GM18858 (cell line): ENCODE data around the gene PAGE3.

Experiments
- ATAC-seq: cut with Tn5 transposase; IDR thresholded peaks from one replicate; pipeline ENCODE4 v1.9.1; 2021; ENCODE audit not compliant: unreplicated experiment

The PAGE3 gene, protein sequence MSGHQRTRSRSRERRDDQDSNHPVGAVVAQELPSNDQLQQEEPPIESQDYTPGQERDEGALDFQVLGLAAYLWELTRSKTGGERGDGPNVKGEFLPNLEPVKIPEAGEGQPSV

DNA sequence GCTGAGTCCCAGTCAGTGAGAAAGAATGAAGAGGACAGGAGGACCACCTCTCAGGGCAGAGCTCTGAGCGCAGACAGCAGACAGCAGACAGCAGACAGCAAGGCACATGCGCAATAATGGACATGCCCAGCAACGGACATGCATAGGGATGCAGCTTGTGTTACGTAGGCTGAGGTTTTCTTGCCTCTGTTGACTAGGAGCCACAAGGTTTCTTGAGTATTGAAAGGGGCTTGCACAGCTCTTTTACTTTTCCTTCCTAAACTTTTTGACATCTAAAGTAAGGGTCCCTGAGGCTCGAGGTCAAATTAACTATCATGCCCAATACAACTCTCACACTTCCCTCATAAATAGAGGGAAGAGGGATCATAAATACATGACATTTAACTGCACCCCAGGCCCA, at the start of gene PAGE3:
TSS of gene PAGE3 (minus strand) at position 101 of the 400 bp plus-strand sequence. CDS start 1,013 bp downstream, outside the sequence.
- ATAC-seq: no peak

DNA sequence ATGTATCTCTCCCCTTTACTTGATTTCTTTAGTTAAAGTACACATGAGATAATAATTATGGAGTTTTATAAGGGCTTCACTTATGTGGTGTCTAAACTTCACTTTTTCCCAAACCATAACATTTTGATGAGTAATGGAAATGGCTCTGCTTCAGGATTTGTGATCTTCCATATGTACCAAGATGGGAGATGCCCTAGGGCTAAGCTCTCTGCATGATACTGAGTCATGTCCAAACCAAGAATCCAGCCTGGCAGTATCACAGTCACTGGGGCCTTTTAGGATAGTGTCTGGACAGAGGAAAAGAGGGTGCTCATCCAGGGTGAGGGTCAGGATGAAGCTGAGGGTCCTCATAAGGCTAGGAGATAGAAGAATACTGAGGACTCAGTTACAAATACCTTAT, 47.9 kb upstream of the PAGE3 start:
- no peak for ATAC-seq

DNA sequence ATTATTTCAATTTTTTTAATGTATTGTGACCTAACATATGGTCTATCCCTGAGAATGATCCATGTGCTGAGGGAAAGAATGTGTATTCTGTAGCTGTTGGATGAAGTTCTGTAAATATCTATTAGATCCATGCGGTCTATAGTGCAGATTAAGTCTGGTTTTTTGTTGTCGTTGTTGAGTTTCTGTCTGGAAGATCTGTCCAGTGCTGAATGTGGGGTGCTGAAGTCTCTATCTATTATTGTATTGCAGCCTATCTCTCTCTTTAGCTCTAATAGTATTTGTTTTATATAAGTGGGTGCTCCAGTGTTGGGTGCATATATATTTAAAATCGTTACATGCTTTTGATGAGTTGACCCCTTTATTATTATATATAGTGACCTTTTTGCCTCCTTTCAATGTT, 26.2 kb upstream of the PAGE3 start:
- no peak for ATAC-seq

DNA sequence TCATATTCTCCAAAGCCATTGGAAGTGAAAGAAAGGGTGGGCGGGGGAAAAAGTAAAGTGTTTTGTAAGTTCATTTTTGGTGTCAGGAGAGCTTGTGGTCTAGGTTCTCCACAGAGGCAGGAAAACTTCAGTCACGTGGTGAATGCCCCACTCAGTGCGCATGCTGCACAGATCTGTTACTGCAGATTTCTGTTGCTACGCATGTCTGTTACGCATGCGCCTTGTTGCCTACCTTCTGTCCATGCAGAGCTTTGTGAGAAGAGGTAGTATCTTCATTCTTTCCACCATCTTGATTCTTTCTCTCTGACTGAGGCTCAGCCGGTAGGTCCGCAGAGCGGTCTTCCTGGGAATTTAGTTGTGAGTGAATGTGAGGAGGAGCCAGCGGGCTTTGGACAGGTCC, 15.1 kb upstream of the PAGE3 start:
- no peak for ATAC-seq

DNA sequence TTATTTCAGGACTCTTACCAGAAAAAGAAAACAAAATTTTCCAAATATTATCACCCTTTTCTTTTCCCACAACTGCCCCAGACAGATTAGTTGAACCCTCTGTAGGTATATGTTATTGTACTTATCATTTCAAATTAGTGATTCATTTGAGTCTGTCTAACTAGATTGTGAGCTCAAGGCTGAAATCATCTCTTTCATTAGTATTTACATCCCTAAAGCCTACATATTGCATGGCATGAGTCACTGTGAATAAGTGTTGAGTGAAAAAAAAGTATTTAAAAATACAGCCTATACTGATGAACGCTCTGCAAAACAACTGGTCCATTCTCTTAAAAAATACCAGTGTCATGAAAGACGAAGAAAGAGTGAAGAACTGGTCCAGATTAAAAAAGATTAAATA, 3.9 kb downstream of the PAGE3 start:
- ATAC-seq: no peak

DNA sequence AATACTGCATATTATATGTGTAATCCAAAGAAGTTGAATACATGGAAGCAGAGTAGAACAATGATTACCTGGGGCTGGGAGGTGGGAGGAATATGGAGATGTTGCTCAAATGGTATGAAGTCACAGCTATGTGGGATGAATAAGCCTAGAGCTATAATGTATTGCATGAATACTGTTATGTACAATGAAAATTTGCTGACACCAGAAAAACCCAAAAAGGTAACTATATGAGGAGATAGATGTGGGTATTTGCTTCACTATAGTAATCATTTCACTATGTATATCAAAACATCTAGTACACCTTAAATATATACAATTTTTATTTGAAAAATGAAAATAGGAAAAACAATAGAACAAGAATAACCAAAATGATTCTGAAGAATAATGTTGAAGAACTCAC, 11.2 kb downstream of the PAGE3 start:
- ATAC-seq: no peak

DNA sequence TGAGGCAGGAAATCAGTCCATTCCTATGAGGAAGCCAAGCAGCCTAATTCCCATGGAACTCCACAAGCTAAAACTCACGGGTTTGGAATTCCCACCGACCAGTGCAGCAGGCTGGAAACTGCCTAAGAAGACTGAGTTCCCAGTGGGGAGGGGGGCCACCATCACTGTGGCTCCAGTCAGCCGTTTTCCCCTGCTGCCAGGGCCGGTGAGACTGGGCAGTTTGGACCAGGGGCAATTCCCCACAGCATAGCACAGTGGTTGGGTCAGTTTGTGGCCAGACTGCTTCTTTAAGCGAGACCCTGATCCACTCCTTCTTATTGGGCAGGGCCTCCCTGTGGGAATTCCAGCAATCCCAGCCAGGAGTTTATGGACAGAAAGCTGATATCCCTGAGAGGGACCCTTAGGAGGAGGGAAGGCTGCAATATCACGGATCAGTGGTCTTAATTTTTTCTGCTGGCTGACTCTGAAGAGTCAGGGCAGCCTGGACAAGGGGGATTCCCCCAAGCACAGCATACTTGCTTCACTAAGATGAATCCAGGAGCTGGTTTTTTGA, 23.9 kb downstream of the PAGE3 start:
- ATAC-seq: no peak

DNA sequence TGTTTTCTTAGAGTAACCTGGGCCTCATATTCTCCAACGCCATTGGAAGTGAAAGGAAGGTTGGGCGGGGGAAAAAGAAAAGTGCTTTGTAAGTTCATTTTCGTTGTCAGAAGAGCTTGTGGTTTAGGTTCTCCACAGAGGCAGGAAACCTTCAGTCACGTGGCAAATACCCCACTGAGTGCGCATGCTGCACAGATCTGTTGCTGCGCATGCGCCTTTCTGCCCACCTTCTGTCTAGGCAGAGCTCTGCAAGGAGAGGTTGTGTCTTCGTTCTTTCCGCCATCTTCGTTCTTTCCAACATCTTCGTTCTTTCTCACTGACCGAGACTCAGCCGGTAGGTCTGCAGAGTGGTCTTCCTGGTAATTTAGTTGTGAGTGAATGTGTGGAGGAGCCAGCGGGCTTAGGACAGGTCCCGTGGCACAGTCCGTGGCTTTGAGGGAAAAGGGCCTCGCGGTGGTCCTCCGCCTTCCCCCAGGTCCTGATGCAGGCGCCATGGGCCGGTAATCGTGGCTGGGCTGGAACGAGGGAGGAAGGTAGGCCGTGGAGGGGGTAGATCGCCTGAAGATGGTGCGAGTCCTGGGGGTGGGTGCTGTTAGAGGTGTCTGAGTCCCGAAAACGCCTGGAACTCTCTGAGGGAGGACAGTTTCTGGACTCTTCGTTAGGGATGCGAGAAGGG, 44.5 kb downstream of the PAGE3 start, which contains the start of gene PAGE5:
TSS of gene PAGE5 (plus strand) at position 228 of the 676 bp plus-strand sequence. CDS start 1,037 bp downstream, outside the sequence.
- ATAC-seq: no peak

DNA sequence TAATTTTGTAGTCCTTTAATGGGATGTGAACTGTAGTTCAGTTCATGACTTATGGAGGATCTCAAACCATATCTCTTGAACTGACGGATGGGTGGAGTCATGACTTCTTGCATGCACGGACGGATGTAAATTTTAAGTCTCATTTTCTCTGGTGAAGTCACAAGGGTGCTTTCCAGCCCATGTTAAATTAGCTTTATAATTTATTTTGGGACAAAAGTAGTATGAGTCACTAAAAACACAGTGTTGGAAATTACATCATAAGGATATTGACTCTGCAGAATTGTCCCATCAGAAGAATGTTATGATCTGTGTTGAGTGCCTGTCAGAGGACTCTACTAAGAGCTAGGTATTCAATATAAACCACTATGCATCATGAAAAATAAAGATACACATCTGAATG, 51.3 kb downstream of the PAGE3 start:
- ATAC-seq: no peak

DNA sequence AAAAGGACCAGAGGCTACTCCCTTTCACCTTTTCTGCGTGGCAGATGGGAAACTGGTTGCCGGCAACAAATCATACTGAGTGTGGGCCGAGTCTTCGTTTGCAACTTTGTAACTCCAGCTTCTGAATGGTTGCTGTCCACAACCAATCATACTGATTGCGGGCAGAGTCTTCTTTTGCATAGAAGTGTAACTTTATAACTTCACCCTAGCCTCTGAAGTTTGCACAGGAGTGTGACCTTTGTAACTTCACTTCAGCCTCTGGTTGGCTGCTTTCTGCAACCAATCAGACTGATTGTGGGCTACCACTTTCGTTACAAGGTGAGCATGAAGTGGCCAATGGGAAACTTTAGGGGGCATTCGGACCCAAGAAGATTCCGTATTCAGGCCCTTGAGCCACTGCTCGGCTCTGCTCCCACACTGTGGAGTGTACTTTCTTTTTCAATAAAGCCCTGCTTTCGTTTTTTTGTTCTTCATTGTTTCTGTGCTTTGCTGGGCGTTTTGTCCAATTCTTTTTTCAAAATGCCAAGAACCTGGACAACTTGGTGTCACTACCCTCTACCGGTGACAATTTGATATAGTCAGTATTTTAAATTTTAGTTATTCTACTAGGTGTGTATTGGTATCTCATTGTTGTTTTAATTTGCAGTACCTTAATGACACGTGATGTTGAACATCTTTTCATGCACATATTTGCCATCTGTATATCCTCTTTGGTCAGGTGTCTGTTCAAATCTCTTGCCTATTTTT, 53.6 kb downstream of the PAGE3 start:
- no peak for ATAC-seq
